Measurements from ENCODE around the gene ACAN.

DNA sequence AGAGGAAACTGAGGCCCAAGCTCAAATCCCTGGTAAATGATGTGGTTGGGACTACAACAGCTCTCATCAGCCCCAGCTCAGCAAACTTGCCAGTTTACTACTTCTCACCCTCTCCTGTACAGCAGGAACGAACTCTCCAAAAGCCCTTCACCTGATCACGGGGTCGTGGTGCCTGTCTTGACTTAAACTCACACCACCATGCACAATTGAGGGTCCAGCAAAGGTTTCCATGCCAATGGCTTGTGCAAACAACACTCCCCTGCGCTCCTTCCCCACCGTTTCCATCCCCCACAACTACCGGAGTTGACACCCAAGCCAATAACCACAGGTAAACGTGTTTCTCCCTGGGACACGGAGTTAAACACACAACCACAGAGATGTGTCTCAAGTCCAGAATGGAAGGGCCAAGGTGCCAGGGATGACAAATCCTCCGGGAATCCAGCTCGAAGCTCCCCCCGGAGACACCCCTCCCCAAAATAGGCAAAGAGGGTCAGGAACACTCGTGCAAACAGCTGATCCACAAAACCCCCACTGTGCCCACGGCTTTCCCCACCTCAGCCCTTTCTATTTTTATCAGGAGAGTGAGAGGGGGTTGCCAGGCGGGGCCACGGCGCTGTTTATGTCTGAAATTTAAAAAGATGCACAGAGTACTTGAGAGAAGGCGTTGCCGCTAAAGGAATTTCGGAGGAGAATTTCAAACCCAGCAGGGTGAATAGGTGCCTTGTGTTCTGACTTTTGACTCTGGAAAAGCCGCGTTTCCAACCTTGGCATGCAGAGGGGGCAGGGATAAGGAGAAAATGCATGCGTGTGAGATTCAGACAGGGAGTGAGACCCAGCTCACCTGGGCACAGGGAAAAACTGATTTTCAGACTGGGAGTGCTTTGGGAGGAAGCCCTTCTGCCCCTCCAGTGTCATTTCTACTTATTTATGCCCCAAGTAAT is 10.6 kb upstream of the ACAN start:
- TF ChIP-seq, protein P1, sequence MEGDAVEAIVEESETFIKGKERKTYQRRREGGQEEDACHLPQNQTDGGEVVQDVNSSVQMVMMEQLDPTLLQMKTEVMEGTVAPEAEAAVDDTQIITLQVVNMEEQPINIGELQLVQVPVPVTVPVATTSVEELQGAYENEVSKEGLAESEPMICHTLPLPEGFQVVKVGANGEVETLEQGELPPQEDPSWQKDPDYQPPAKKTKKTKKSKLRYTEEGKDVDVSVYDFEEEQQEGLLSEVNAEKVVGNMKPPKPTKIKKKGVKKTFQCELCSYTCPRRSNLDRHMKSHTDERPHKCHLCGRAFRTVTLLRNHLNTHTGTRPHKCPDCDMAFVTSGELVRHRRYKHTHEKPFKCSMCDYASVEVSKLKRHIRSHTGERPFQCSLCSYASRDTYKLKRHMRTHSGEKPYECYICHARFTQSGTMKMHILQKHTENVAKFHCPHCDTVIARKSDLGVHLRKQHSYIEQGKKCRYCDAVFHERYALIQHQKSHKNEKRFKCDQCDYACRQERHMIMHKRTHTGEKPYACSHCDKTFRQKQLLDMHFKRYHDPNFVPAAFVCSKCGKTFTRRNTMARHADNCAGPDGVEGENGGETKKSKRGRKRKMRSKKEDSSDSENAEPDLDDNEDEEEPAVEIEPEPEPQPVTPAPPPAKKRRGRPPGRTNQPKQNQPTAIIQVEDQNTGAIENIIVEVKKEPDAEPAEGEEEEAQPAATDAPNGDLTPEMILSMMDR (IDR thresholded peaks at IDR 0.05): no peak
- TF ChIP-seq POLR2AphosphoS5 (IDR thresholded peaks at IDR 0.05): no peak

All from suprapubic skin (tissue), 3 donors.